GM12873 (cell line): Measurements from ENCODE around the gene TMEM232.

Experiments used
- CTCF ChIP-seq: IDR thresholded peaks from 2 replicates; pipeline ENCODE4 v1.5.1; 2012; ENCODE audit warnings: low read depth, mild to moderate bottlenecking, moderate library complexity, low read length, control low read depth; ENCODE audit not compliant: insufficient read depth; ENCODE audit errors: missing control alignments

The TMEM232 gene

GRCh38 chr5:110475529-110475928 lies 250.9 kb downstream of the TMEM232 start:
- TF ChIP-seq CTCF = no peak

GRCh38 chr5:110469486-110469885 lies 257.0 kb downstream of the TMEM232 start:
- TF ChIP-seq CTCF = no peak

GRCh38 chr5:110463106-110463505 lies 263.4 kb downstream of the TMEM232 start:
- no peak for TF ChIP-seq CTCF

- no peak for TF ChIP-seq CTCF
Measured at GRCh38 chr5:110460837-110461236, 265.6 kb downstream of the TMEM232 start.

- TF ChIP-seq CTCF = no peak
Measured at GRCh38 chr5:110458313-110458712, 268.2 kb downstream of the TMEM232 start.

GRCh38 chr5:110442856-110443255 lies 283.6 kb downstream of the TMEM232 start:
- no peak for TF ChIP-seq CTCF

- peak; percentile 49 for TF ChIP-seq CTCF
Measured at GRCh38 chr5:110441035-110441434, 285.4 kb downstream of the TMEM232 start.
